ENCODE data around the gene RIT2.

The RIT2 gene

DNA sequence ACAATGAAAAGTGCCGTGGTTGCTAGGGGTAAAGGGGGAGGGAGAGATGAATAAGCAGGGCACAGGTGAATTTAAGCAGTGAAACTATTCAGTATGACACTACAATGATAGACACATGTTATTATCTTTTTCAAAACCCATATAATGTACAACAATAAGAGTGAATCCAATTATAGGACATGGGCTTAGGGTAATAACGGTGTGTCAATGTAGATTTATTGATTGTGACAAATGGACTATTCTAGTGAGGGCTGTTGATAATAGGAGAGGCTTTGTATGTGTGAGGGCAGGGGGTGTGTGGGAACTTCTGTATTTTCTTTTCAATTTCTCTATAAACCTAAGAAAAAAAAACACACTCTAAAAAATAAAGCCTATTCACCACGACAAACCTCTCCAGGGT is 223.8 kb downstream of the RIT2 start:
- no peak for DNase-seq
- no peak overlapping the region for H3K4me3 Mint-ChIP-seq
- no peak overlapping the region for H3K27ac Mint-ChIP-seq
- H3K9me3 Mint-ChIP-seq = no peaks in the 10 kb centered on the region
- no peaks in the 10 kb centered on the region for H3K4me1 Mint-ChIP-seq
- H3K27me3 Mint-ChIP-seq = no peaks in the 10 kb centered on the region
- no peak for ATAC-seq

DNA sequence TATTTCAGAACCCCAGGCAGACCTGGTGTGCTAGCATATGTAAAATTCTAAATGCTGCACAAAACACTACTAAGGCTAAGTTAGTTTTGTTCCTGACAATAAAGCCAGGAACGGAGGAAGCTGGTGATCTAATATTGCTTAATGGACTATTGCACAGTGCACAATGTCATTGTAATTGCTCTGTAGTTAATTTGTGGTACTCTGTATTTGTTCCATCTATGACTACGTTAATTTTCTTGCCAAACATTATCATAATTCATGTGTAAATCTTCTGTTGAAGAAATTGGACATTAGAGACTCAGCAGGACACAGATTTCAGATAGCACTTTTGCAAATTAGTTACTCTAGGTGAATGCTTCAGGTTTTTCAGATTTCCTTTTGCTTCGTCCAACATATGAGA is 232.3 kb downstream of the RIT2 start:
- H3K4me3 Mint-ChIP-seq = no peak overlapping the region
- DNase-seq (no peak), ATAC-seq (no peak)
- no peak overlapping the region for H3K27ac Mint-ChIP-seq
- no peaks in the 10 kb centered on the region for H3K4me1 Mint-ChIP-seq
- no peaks in the 10 kb centered on the region for H3K27me3 Mint-ChIP-seq
- H3K9me3 Mint-ChIP-seq = peaks cover 14% of the 10 kb centered on the region in 2 donors

- Mint-ChIP-seq H3K9me3 (peaks cover 14% of the 10 kb centered on the region in 2 donors), H3K4me1 (no peaks in the 10 kb centered on the region), H3K27me3 (no peaks in the 10 kb centered on the region), H3K27ac (no peak overlapping the region), H3K4me3 (no peak overlapping the region)
- ATAC-seq (no peak), DNase-seq (no peak)
Measured at GRCh38 chr18:42882122-42882521, 233.4 kb downstream of the RIT2 start.

GRCh38 chr18:42872838-42873237 is 242.6 kb downstream of the RIT2 start:
- DNase-seq (no peak), ATAC-seq (no peak)
- H3K9me3 Mint-ChIP-seq = peaks cover 4 to 7% of the 10 kb centered on the region in 2 donors
- H3K4me3 Mint-ChIP-seq = no peak overlapping the region
- no peaks in the 10 kb centered on the region for H3K27me3 Mint-ChIP-seq
- no peaks in the 10 kb centered on the region for H3K4me1 Mint-ChIP-seq
- H3K27ac Mint-ChIP-seq = no peak overlapping the region

DNA sequence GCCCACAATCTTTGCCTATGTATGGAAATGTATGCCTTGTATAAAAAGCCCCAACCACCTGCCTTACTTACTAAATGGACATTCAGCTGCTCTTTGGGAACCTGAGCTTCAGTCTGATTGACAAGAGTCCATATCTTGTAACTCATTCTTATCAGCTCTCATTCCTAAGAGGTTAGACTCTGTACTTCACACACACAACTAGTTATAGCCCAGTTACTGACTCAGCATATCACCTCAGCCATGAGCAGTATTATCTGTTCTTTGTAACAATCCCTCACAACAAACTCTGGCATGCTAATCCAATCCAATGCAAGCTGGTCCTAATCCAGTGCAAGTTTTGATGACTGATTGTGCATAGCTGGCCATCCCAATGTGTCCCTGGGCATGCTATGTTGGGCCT is 250.6 kb downstream of the RIT2 start:
- Mint-ChIP-seq H3K27me3 (no peaks in the 10 kb centered on the region), H3K27ac (no peak overlapping the region), H3K4me1 (no peaks in the 10 kb centered on the region), H3K9me3 (peaks cover 12 to 19% of the 10 kb centered on the region in 2 donors), H3K4me3 (no peak overlapping the region)
- DNase-seq (no peak), ATAC-seq (no peak)

GRCh38 chr18:42861271-42861670 is 254.2 kb downstream of the RIT2 start:
- no peak overlapping the region for H3K4me3 Mint-ChIP-seq
- no peak for DNase-seq
- no peak overlapping the region for H3K27ac Mint-ChIP-seq
- no peaks in the 10 kb centered on the region for H3K4me1 Mint-ChIP-seq
- peaks cover 14 to 15% of the 10 kb centered on the region in 2 donors for H3K9me3 Mint-ChIP-seq
- H3K27me3 Mint-ChIP-seq = no peaks in the 10 kb centered on the region
- ATAC-seq = no peak

GRCh38 chr18:42860548-42860947 is 254.9 kb downstream of the RIT2 start:
- Mint-ChIP-seq H3K4me1 (no peaks in the 10 kb centered on the region), H3K27ac (no peak overlapping the region), H3K27me3 (no peaks in the 10 kb centered on the region), H3K4me3 (no peak overlapping the region), H3K9me3 (peaks cover 10 to 15% of the 10 kb centered on the region in 2 donors)
- DNase-seq (no peak), ATAC-seq (no peak)

DNA sequence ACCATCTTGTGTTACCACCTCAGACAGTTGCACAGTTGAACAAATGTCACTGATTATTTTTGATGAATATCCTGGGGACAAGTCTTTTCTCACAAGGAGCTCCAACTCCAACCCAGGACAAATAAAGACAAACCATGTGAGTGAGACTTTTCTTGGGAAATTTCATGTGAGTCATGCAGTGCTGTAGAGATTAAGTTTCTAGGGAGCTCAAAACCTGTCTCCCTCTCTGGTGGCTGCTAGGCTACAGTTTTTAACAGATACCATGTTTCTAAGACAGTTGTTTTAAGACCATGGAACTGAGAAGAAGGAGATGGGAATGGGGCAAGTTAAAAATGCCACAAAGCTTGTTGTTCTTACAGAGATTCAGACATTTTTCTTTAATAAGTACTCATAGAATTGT is 255.5 kb downstream of the RIT2 start:
- DNase-seq = no peak
- H3K27me3 Mint-ChIP-seq = no peaks in the 10 kb centered on the region
- no peak for ATAC-seq
- H3K4me1 Mint-ChIP-seq = no peaks in the 10 kb centered on the region
- H3K27ac Mint-ChIP-seq = no peak overlapping the region
- H3K4me3 Mint-ChIP-seq = no peak overlapping the region
- peaks cover 10 to 15% of the 10 kb centered on the region in 2 donors for H3K9me3 Mint-ChIP-seq

- H3K4me3 Mint-ChIP-seq = no peak overlapping the region
- ATAC-seq (no peak), DNase-seq (no peak)
- H3K9me3 Mint-ChIP-seq = peaks cover 0 to 4% of the 10 kb centered on the region in 2 donors
- H3K27ac Mint-ChIP-seq = no peak overlapping the region
- H3K4me1 Mint-ChIP-seq = no peaks in the 10 kb centered on the region
- H3K27me3 Mint-ChIP-seq = no peaks in the 10 kb centered on the region
Measured at GRCh38 chr18:42854558-42854957, 260.9 kb downstream of the RIT2 start.

DNA sequence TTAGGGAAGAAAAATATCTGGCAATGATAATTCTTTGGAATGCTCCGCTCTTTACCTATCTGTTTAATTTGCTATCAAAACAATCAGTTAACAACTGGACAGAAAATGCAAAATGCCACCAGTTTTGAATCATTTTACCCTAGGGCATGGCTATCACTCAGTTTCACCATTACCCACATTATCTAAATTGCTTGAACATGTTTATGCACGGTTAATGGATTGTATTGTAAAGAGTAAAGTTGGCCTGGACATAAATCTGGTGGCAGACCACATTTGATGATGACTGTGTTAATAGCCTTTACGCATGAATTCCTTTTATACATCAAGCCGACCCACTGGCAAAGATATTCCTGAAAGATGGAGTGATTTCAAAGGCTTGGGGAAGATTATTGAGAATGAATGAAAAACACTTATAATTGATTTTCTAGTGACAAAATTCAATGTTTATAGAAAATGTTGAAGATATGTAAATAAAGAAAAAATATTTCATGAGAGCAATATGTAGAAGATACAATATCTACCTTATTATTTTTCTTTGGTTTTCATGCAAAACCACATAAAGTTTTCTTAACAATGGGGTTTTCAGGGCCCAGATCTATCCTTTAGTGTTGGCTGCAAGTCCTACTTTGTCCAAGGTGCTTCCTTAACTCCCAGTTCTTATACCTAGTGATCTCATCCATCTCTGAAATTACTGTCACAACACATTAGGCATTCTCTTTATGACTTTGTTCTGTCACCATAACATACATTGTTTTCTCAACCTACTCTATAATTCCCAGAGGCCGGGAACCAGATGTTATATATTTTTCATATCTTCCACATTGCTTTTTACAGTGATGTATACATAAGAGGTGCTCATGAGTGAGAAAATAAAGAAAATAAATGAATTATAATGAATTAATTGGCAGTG is 265.1 kb downstream of the RIT2 start:
- no peak overlapping the region for H3K4me3 Mint-ChIP-seq
- H3K27me3 Mint-ChIP-seq = no peaks in the 10 kb centered on the region
- no peaks in the 10 kb centered on the region for H3K4me1 Mint-ChIP-seq
- H3K9me3 Mint-ChIP-seq = no peaks in the 10 kb centered on the region
- no peak for ATAC-seq
- H3K27ac Mint-ChIP-seq = no peak overlapping the region
- DNase-seq = no peak

DNA sequence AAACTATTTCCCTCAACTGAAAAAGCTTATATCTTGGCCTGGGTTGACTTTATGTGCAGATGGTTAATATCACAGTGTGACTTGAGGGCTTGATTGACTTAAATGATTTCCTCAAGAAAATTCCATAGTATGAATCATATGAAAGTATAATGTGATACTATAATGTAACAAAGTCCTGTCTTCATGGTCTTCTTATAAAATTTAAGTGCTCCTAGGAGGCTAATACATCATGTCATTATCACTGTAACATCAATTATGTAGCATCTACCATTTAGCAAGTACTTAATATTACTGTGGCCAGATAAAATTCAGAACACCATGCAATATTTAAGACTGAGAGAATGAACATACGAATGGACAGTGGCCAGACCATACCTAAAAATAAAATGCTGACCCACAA is 276.1 kb downstream of the RIT2 start:
- Mint-ChIP-seq H3K9me3 (peaks cover 9% of the 10 kb centered on the region in 2 donors), H3K4me1 (no peaks in the 10 kb centered on the region), H3K27ac (no peak overlapping the region)

GRCh38 chr18:42838546-42839145 is 276.8 kb downstream of the RIT2 start:
- no peaks in the 10 kb centered on the region for H3K4me1 Mint-ChIP-seq
- DNase-seq (no peak), ATAC-seq (no peak)
- H3K27ac Mint-ChIP-seq = no peak overlapping the region
- peaks cover 4 to 9% of the 10 kb centered on the region in 2 donors for H3K9me3 Mint-ChIP-seq
- no peak overlapping the region for H3K4me3 Mint-ChIP-seq
- no peaks in the 10 kb centered on the region for H3K27me3 Mint-ChIP-seq

More for the DNA sequence above, 276.1 kb downstream of the RIT2 start:
- Mint-ChIP-seq H3K4me3 (no peak overlapping the region), H3K27me3 (no peaks in the 10 kb centered on the region)
- ATAC-seq (no peak), DNase-seq (no peak)

- H3K27ac Mint-ChIP-seq = no peak overlapping the region
- H3K9me3 Mint-ChIP-seq = peaks cover 0 to 7% of the 10 kb centered on the region in 2 donors
- ATAC-seq = no peak
- H3K27me3 Mint-ChIP-seq = no peaks in the 10 kb centered on the region
- no peak for DNase-seq
- H3K4me1 Mint-ChIP-seq = no peaks in the 10 kb centered on the region
- no peak overlapping the region for H3K4me3 Mint-ChIP-seq
Measured at GRCh38 chr18:42830936-42831335, 284.5 kb downstream of the RIT2 start.

DNA sequence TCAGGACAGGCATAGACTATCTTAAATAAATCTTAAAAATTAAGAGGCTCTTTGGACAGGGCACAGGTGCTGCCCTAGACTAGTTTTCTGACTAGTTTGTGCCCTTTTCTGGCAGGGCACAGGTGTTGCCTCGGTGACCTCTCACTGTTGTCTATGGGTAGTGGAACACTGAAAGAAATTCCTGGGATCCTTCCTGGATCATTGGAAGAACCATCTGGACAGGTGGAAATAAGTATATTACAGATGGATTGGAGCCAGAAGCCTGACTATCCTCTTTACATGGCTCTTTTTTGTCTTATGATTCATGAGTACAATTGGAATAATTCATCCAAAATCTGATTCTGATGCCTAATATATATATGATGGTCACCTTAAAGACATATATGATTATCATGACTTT is 286.6 kb downstream of the RIT2 start:
- no peak overlapping the region for H3K4me3 Mint-ChIP-seq
- ATAC-seq = no peak
- peaks cover 0 to 7% of the 10 kb centered on the region in 2 donors for H3K9me3 Mint-ChIP-seq

DNA sequence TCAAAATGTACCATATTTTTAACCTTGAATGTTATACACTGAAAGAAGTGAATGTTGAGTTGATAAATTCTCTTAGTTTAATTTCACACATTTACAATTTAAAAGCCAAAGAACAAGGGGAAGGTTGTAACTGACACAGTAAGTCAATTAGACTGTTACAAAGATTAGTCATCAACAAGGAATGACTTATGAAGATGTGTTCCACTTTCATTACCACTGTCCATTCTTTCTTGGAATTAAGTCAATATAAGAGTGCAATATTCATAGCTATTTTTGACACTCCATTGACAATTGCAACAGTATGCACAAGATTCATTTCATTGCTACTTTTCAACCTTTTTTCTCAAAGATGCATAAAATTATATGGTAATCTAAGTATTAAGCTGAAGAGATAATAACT is 291.3 kb downstream of the RIT2 start:
- DNase-seq (no peak), ATAC-seq (no peak)
- Mint-ChIP-seq H3K9me3 (peaks cover 0 to 9% of the 10 kb centered on the region in 2 donors), H3K4me1 (no peaks in the 10 kb centered on the region), H3K4me3 (no peak overlapping the region), H3K27me3 (no peaks in the 10 kb centered on the region), H3K27ac (no peak overlapping the region)

More for the DNA sequence above, 286.6 kb downstream of the RIT2 start:
- no peak overlapping the region for H3K27ac Mint-ChIP-seq
- H3K27me3 Mint-ChIP-seq = no peaks in the 10 kb centered on the region
- DNase-seq = no peak
- H3K4me1 Mint-ChIP-seq = no peaks in the 10 kb centered on the region

DNA sequence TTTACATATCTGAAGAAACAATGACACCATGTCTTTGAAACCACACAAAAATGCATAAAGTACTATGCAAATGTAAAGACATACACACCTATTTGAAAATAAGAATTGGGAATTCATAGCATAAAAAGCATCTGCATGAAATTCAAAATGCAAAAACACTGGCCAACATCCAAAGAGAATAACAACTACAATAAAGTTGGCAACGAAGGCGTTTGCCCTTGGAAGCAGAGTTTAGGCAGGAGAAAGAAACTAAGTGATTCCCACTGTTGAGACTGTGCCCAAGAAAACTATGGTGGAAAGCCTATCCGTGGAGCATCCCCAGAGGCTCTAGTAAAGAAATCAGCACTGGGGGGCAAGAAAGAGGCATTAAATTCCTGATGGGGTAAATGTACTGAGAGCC is 292.8 kb downstream of the RIT2 start:
- ATAC-seq (no peak), DNase-seq (no peak)
- Mint-ChIP-seq H3K9me3 (peaks cover 0 to 9% of the 10 kb centered on the region in 2 donors), H3K4me3 (no peak overlapping the region), H3K27me3 (no peaks in the 10 kb centered on the region), H3K4me1 (no peaks in the 10 kb centered on the region), H3K27ac (no peak overlapping the region)
